Measurements from ENCODE around the gene DIS3L. TPM values are rescaled to one million over a fixed set of nuclear protein-coding genes. Genes with fewer than 3 reads are reported as not detected.

The DIS3L gene
- total and polyA plus RNA-seq, 2 of the 4 experiments (the other 2 are of a cell fraction), result 5.1 to 14.5 TPM

GRCh38 chr15:66298803-66299251 is 5.5 kb downstream of the DIS3L start:
- H3K9me1 ChIP-seq (ENCODE audit: insufficient read depth, low read length), result peaks cover 3% of the 10 kb centered on the region; the same call in 1 of the 2 replicates
- H3K18ac ChIP-seq (ENCODE audit: low read depth, low read length), result no peak overlapping the region
- H3K4me1 ChIP-seq (ENCODE audit: control insufficient read depth, insufficient read depth, low read length), result peaks cover 8% of the 10 kb centered on the region
- CTCF ChIA-PET, result no interaction called here
- no peak overlapping the region for H2AFZ ChIP-seq (replicated peaks; ENCODE audit: low read length, poor library complexity)
- H2BK120ac ChIP-seq (ENCODE audit: low read depth, low read length), result no peak overlapping the region
- H4K8ac ChIP-seq (ENCODE audit: low read depth in 2 of 2, low read length in 2 of 2), result no peak overlapping the region
- no peak overlapping the region for H3K14ac ChIP-seq (replicated peaks; ENCODE audit: low read depth, low read length)
- 48% methylated on average over 4 of the region's 4 CpGs; no CpG with 5 or more reads in 1 of the 2 experiments for WGBS, 2 experiments (ENCODE audit: extremely low coverage in 2 of 2, insufficient read length in 1 of 2)
- no peak overlapping the region for H3K4ac ChIP-seq (ENCODE audit: low read depth, low read length)
- H3K79me1 ChIP-seq (ENCODE audit: low read depth in 1 of 2, low read length in 2 of 2), result peaks cover 0 to 15% of the 10 kb centered on the region in 2 experiments; a peak in 1 of 4 replicates
- no peaks in the 10 kb centered on the region for H3K27me3 ChIP-seq (ENCODE audit: control insufficient read depth, insufficient read depth, low read length)
- ATAC-seq (ENCODE audit: low read depth) (no peak), DNase-seq (no peak)
- no peak overlapping the region for H2AK9ac ChIP-seq (replicated peaks; ENCODE audit: low read depth, low read length, poor library complexity)
- H3K56ac ChIP-seq (ENCODE audit: extremely low read depth, insufficient read depth, low read length), result no peak overlapping the region
- no peak overlapping the region for H4K91ac ChIP-seq (ENCODE audit: insufficient read depth, low read depth, low read length)
- H2AK5ac ChIP-seq (ENCODE audit: low read depth, low read length), result no peak overlapping the region
- intact Hi-C loops (cut with micrococcal nuclease) (no loop called here), dilution Hi-C loops (cut with HindIII; ENCODE audit: low sequenced_read_pairs, unreplicated experiment) (no loop called here), in situ Hi-C loops (cut with MboI; ENCODE audit: low sequenced_read_pairs) (loop anchor here (25.0 kb wide), 1 partner anchor 687 kb away; the partner anchor contains the start of genes INTS14 and SLC24A1)
- H3K27ac ChIP-seq (ENCODE audit: insufficient read depth, low read length), result no peak overlapping the region
- no peak overlapping the region for H2BK20ac ChIP-seq (ENCODE audit: low read depth, low read length)
- no peaks in the 10 kb centered on the region for H4K20me1 ChIP-seq (ENCODE audit: insufficient read depth, low read length)
- H3K9me3 ChIP-seq (ENCODE audit: control insufficient read depth, insufficient read depth, low read length), result no peaks in the 10 kb centered on the region
- H2BK5ac ChIP-seq (ENCODE audit: low read depth, low read length, poor library complexity, severe bottlenecking), result no peak overlapping the region
- TF ChIP-seq MAFK (IDR thresholded peaks at IDR 0.05; ENCODE audit: low read depth, low read length) (no peak), RFX5 (IDR thresholded peaks at IDR 0.05; ENCODE audit: low read depth, low read length) (no peak), BHLHE40 (IDR thresholded peaks at IDR 0.05; ENCODE audit: low read depth, low read length) (no peak), SMC3 (IDR thresholded peaks at IDR 0.05; ENCODE audit: low read depth, low read length) (no peak), NFE2L2 (IDR thresholded peaks at IDR 0.05; ENCODE audit: low read depth, low read length) (no peak), MXI1 (IDR thresholded peaks at IDR 0.05; ENCODE audit: borderline replicate concordance, low read depth, low read length) (no peak), MAZ (IDR thresholded peaks at IDR 0.05; ENCODE audit: borderline replicate concordance, low read depth, low read length) (no peak), POLR2A (IDR thresholded peaks at IDR 0.05; ENCODE audit: low read depth, low read length) (no peak), ELK1 (IDR thresholded peaks at IDR 0.05; ENCODE audit: borderline replicate concordance, low read depth, low read length) (no peak), RCOR1 (IDR thresholded peaks at IDR 0.05; ENCODE audit: insufficient replicate concordance, low read length) (no peak), RAD21 (IDR thresholded peaks at IDR 0.05; ENCODE audit: low read length) (no peak)
- TF ChIP-seq, protein P1, sequence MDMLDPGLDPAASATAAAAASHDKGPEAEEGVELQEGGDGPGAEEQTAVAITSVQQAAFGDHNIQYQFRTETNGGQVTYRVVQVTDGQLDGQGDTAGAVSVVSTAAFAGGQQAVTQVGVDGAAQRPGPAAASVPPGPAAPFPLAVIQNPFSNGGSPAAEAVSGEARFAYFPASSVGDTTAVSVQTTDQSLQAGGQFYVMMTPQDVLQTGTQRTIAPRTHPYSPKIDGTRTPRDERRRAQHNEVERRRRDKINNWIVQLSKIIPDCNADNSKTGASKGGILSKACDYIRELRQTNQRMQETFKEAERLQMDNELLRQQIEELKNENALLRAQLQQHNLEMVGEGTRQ (IDR thresholded peaks at IDR 0.05; ENCODE audit: low read depth, low read length), result no peak
- H3K36me3 ChIP-seq (ENCODE audit: control insufficient read depth, insufficient read depth, low read length), result peaks cover 2% of the 10 kb centered on the region; the same call in 1 of the 2 replicates
- BruUV-seq (replicated peaks), result no TSS peak
- no peak overlapping the region for H2BK15ac ChIP-seq (ENCODE audit: low read depth, low read length)
- H4K5ac ChIP-seq (ENCODE audit: low read depth, low read length), result no peak overlapping the region
- POLR2A ChIA-PET (ENCODE audit: unreplicated experiment), result no interaction called here
- H3K9ac ChIP-seq (ENCODE audit: low read depth, low read length), result no peak overlapping the region
- H3K4me3 ChIP-seq (ENCODE audit: insufficient read depth, low read depth, low read length), result no peak overlapping the region
- no peak overlapping the region for H3K23ac ChIP-seq (ENCODE audit: low read depth, low read length)
- no peak overlapping the region for H3K4me2 ChIP-seq (ENCODE audit: low read depth, low read length)

All from IMR-90 (cell line).